GM18951 (cell line): Measurements from ENCODE around the gene TOM1L2.
"Not testable (repeated sequence)": the region's sequence is repeated elsewhere in the genome, so short reads cannot be mapped to it uniquely, and the experiment has no call there.

Source experiments
- POLR2A ChIP-seq: IDR thresholded peaks from 4 replicates; pipeline ENCODE4 v1.6.1; 2011; ENCODE audit warnings: mild to moderate bottlenecking; ENCODE audit not compliant: insufficient read length, insufficient read depth; ENCODE audit errors: extremely low read depth
- in situ Hi-C: fragments of 300-500 bp; cut with MboI; formaldehyde crosslinking; loops from one replicate; pipeline ENCODE4 v1.12.0; 2022; ENCODE audit warnings: low sequenced_read_pairs, mixed read lengths, inconsistent platforms; ENCODE audit not compliant: unreplicated experiment

The TOM1L2 gene

GRCh38 chr17:17940441-17940911 lies 31.7 kb downstream of the TOM1L2 start:
- no peak for TF ChIP-seq POLR2A
- in situ Hi-C loops = no loop called here

- in situ Hi-C loops = not testable (repeated sequence)
Measured at GRCh38 chr17:17939941-17940340, 32.3 kb downstream of the TOM1L2 start.

GRCh38 chr17:17938388-17939107 lies 33.7 kb downstream of the TOM1L2 start:
- in situ Hi-C loops = no loop called here
- TF ChIP-seq POLR2A = no peak

GRCh38 chr17:17937958-17938357 lies 34.2 kb downstream of the TOM1L2 start:
- TF ChIP-seq POLR2A = no peak
- in situ Hi-C loops = no loop called here

GRCh38 chr17:17937201-17937853 lies 34.9 kb downstream of the TOM1L2 start:
- no peak for TF ChIP-seq POLR2A
- in situ Hi-C loops = no loop called here

- in situ Hi-C loops = no loop called here
- TF ChIP-seq POLR2A = no peak
Measured at GRCh38 chr17:17935321-17936271, 36.6 kb downstream of the TOM1L2 start.

GRCh38 chr17:17934806-17935205 lies 37.4 kb downstream of the TOM1L2 start:
- no peak for TF ChIP-seq POLR2A
- in situ Hi-C loops = no loop called here

GRCh38 chr17:17934214-17934613 lies 38.0 kb downstream of the TOM1L2 start:
- in situ Hi-C loops = no loop called here
- no peak for TF ChIP-seq POLR2A

GRCh38 chr17:17933775-17934174 lies 38.4 kb downstream of the TOM1L2 start:
- TF ChIP-seq POLR2A = no peak
- in situ Hi-C loops = no loop called here

GRCh38 chr17:17931159-17931558 lies 41.0 kb downstream of the TOM1L2 start:
- TF ChIP-seq POLR2A = no peak
- in situ Hi-C loops = no loop called here

- no peak for TF ChIP-seq POLR2A
- in situ Hi-C loops = no loop called here
Measured at GRCh38 chr17:17930674-17931073, 41.5 kb downstream of the TOM1L2 start.

GRCh38 chr17:17929655-17930380 lies 42.4 kb downstream of the TOM1L2 start:
- in situ Hi-C loops = no loop called here
- TF ChIP-seq POLR2A = no peak
